HepG2 (cell line): ENCODE results near the gene ACAD8. TPM values are rescaled to one million over a fixed set of nuclear protein-coding genes. Genes with fewer than 3 reads are reported as not detected.

Source experiments
- ATF7 ChIP-seq, 2 experiments: fragments of 450-650 bp in 1 of 2; sonication (generic) in 1 of 2; formaldehyde crosslinking in 1 of 2; IDR thresholded peaks; 2 replicates each; pipeline versions ENCODE4 v1.4.0 to v1.6.1; 2016 to 2020; ENCODE audit warnings: antibody characterized with exemption in 1 of 2, mild to moderate bottlenecking in 1 of 2, missing genetic modification reagents in 1 of 2
- BHLHE40 ChIP-seq: IDR thresholded peaks from 2 replicates; pipeline ENCODE4 v1.6.1; 2011; ENCODE audit warnings: low read length, improper control_type of control experiment
- FOXA1 ChIP-seq, 2 experiments: fragments of 450-650 bp in 1 of 2; sonication (generic) in 1 of 2; formaldehyde crosslinking in 1 of 2; IDR thresholded peaks; 2 replicates each; pipeline versions ENCODE4 v1.4.0 to v1.6.1; 2016 to 2020; ENCODE audit warnings: missing genetic modification reagents in 1 of 2
- FOXJ3 ChIP-seq: sonication (generic); formaldehyde crosslinking; IDR thresholded peaks from 2 replicates; pipeline ENCODE4 v1.4.0; 2020; ENCODE audit warnings: missing genetic modification reagents, mild to moderate bottlenecking, borderline replicate concordance
- HHEX ChIP-seq: IDR thresholded peaks from 2 replicates; pipeline ENCODE4 v1.6.1; 2016; ENCODE audit warnings: control low read depth
- HNRNPLL ChIP-seq: fragments of 200-400 bp; formaldehyde crosslinking; IDR thresholded peaks from 2 replicates; pipeline ENCODE4 v1.6.1; 2017; ENCODE audit warnings: mild to moderate bottlenecking, low read depth, low read length; ENCODE audit not compliant: poor library complexity, severe bottlenecking
- IKZF1 ChIP-seq: fragments of 450-650 bp; IDR thresholded peaks from 2 replicates; pipeline ENCODE4 v1.7.1; 2016
- MBD4 ChIP-seq: IDR thresholded peaks from 2 replicates; pipeline ENCODE4 v1.6.1; 2012; ENCODE audit warnings: low read length, inconsistent platforms, borderline replicate concordance
- MIER3 ChIP-seq: IDR thresholded peaks from 2 replicates; pipeline ENCODE4 v1.6.1; 2016; ENCODE audit warnings: missing compliant biosample characterization, borderline replicate concordance
- MZF1 ChIP-seq: sonication (generic); formaldehyde crosslinking; IDR thresholded peaks from 2 replicates; pipeline ENCODE4 v1.8.1; 2023; ENCODE audit warnings: mild to moderate bottlenecking, missing genetic modification reagents, borderline replicate concordance
- POGZ ChIP-seq: sonication (generic); formaldehyde crosslinking; IDR thresholded peaks from 2 replicates; pipeline ENCODE4 v1.4.0; 2020; ENCODE audit warnings: mild to moderate bottlenecking, missing genetic modification reagents
- PRPF4 ChIP-seq: fragments of 200-400 bp; formaldehyde crosslinking; IDR thresholded peaks from 2 replicates; pipeline ENCODE4 v1.6.1; 2016; ENCODE audit warnings: low read length, low read depth; ENCODE audit not compliant: poor library complexity, severe bottlenecking
- RNF2 ChIP-seq: fragments of 450-650 bp; conservative IDR thresholded peaks from 2 replicates; pipeline ENCODE4 v1.6.1; 2016; ENCODE audit warnings: low read depth
- ZBTB20 ChIP-seq: sonication (generic); formaldehyde crosslinking; IDR thresholded peaks from 2 replicates; pipeline ENCODE4 v1.8.1; 2023; ENCODE audit warnings: missing genetic modification reagents, low read depth, mild to moderate bottlenecking, borderline replicate concordance
- ZKSCAN5 ChIP-seq: sonication (generic); formaldehyde crosslinking; IDR thresholded peaks from 2 replicates; pipeline ENCODE4 v1.5.1; 2020; ENCODE audit warnings: mild to moderate bottlenecking, missing genetic modification reagents
- ZNF331 ChIP-seq: sonication (generic); formaldehyde crosslinking; IDR thresholded peaks from 2 replicates; pipeline ENCODE4 v1.4.0; 2020; ENCODE audit warnings: missing genetic modification reagents
- ZNF350 ChIP-seq: sonication (generic); formaldehyde crosslinking; IDR thresholded peaks from 2 replicates; pipeline ENCODE4 v1.4.0; 2020; ENCODE audit warnings: mild to moderate bottlenecking, low read depth, missing genetic modification reagents, borderline replicate concordance
- ZNF430 ChIP-seq: sonication (generic); formaldehyde crosslinking; IDR thresholded peaks from 2 replicates; pipeline ENCODE4 v1.9.0; 2021; ENCODE audit warnings: mild to moderate bottlenecking, missing genetic modification reagents
- ZNF431 ChIP-seq: sonication (generic); formaldehyde crosslinking; IDR thresholded peaks from 2 replicates; pipeline ENCODE4 v1.9.0; 2022; ENCODE audit warnings: missing genetic modification reagents, low read depth, mild to moderate bottlenecking, borderline replicate concordance
- ZNF468 ChIP-seq: sonication (generic); formaldehyde crosslinking; IDR thresholded peaks from 2 replicates; pipeline ENCODE4 v1.8.0; 2022; ENCODE audit warnings: mild to moderate bottlenecking, moderate library complexity, missing genetic modification reagents
- ZNF549 ChIP-seq: sonication (generic); formaldehyde crosslinking; IDR thresholded peaks from 2 replicates; pipeline ENCODE4 v1.5.0; 2020; ENCODE audit warnings: missing genetic modification reagents
- ZNF598 ChIP-seq: sonication (generic); formaldehyde crosslinking; IDR thresholded peaks from 2 replicates; pipeline ENCODE4 v1.5.1; 2020; ENCODE audit warnings: mild to moderate bottlenecking, missing genetic modification reagents, borderline replicate concordance
- ZNF891 ChIP-seq: sonication (generic); formaldehyde crosslinking; IDR thresholded peaks from 2 replicates; pipeline ENCODE4 v1.5.0; 2020; ENCODE audit warnings: mild to moderate bottlenecking, missing genetic modification reagents
- polyA plus RNA-seq, 8 experiments: library from polyadenylated mRNA; depleted of rRNA in 3 of 8; stranded (reverse) in 7 of 8; unstranded in 1 of 8; fragments of >200 nt; fragmentation: Illumina TruSeq in 4 of 8; extraction: Trizol in 4 of 8; gene quantifications; 2 replicates each; pipeline versions ENCODE4 v1.2.1 to v1.2.3, GENCODE V29; 2011 to 2016; ENCODE audit warnings: low read depth in 4 of 8, missing spikeins in 1 of 8, mixed read lengths in 1 of 8; ENCODE audit not compliant: insufficient read depth in 1 of 8
- total RNA-seq, 5 experiments: library from RNA; depleted of rRNA; stranded (reverse); fragments of >200 nt; fragmentation: Illumina TruSeq; extraction: Trizol; gene quantifications; 2 replicates each; pipeline ENCODE4 v1.2.3, GENCODE V29; 2016; ENCODE audit warnings: low read depth in 1 of 5
- TF ChIP-seq, protein P1 (sequence below): sonication (generic); formaldehyde crosslinking; IDR thresholded peaks from 2 replicates; pipeline ENCODE4 v1.5.1; 2020; ENCODE audit warnings: missing genetic modification reagents, mild to moderate bottlenecking, borderline replicate concordance
- TF ChIP-seq, protein P2 (sequence below): IDR thresholded peaks from 2 replicates; pipeline ENCODE4 v1.6.1; 2016; ENCODE audit warnings: mild to moderate bottlenecking, missing biosample characterization, missing genetic modification reagents
- TF ChIP-seq, protein P3 (sequence below): sonication (generic); formaldehyde crosslinking; IDR thresholded peaks from 2 replicates; pipeline ENCODE4 v1.5.1; 2020; ENCODE audit warnings: mild to moderate bottlenecking, missing genetic modification reagents, borderline replicate concordance

ACAD8 gene
- total and polyA plus RNA-seq, 2 of the 13 experiments (the other 11 are each of a cell fraction or from before 2014, with no cell fraction given) = 13.5 to 20.3 TPM

DNA sequence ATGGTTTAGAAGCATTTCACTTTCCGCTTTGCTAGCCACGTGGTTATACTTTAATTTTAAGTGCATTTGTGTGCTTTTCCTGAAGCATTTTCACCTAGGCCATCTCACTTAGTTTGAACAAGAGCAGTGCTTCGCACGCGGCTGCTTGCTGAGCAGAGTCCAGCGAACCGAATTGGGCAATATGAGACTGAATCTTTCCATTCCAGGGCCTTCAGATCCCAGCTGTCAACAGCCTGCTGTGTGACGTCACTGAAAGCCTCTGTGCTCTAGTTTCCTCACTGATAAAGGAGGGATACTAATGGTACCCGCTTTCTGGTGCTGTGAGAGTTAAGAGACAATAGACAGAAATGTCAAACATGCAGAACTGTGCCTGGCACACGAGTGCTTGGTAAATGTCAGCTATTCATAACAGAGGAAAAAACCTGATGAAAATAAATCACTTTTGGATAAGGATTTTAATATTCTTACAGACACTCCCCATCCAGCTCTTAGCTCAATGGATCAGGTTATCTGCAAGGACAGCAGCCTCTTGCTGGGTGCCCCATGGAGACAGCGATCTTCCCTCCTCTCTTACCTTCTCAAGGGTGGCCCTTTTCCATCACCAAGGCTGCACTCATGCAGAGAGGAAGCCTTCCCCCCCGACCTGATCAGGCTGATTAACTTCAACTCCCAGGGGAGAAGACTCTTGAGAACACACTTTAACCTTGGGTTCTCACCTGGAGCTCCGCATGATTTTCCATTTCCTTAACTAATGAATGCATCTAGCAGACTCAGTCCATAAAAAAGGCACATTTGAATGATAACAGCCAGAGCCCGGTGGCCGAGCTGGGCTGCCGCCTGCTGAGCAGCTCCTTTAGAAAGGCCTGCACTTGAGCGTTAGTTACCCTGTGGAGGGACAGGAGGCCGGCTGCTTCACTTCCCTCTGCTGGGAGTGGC, 19.3 kb downstream of the ACAD8 start (continued):
- TF ChIP-seq HNRNPLL (no peak), FOXJ3 (CRISPR knock-in tag) (no peak), FOXA1 (IDR thresholded peaks at IDR 0.05) (no peak), FOXA1 (CRISPR knock-in tag; IDR thresholded peaks at IDR 0.05) (peak; percentile 75), ZNF350 (CRISPR knock-in tag) (0 out of 2 replicates have a peak, but pooled peaks have one; percentile 18), ZNF331 (CRISPR knock-in tag) (peak; percentile 95), MZF1 (CRISPR knock-in tag) (no peak), MIER3 (peak; percentile 56; the same call in 1 of the 2 replicates), POGZ (CRISPR knock-in tag) (no peak), ZNF549 (CRISPR knock-in tag) (no peak), IKZF1 (no peak), ZNF891 (CRISPR knock-in tag) (no peak; the same call in 1 of the 2 replicates), ZBTB20 (CRISPR knock-in tag) (peak; percentile 48; the same call in 1 of the 2 replicates), ZNF468 (CRISPR knock-in tag) (no peak), BHLHE40 (peak; percentile 81), ZNF598 (CRISPR knock-in tag) (no peak), ZKSCAN5 (CRISPR knock-in tag) (no peak), HHEX (peak; percentile 75; the same call in 1 of the 2 replicates), RNF2 (peak; percentile 78), ZNF431 (no peak), PRPF4 (no peak), ATF7 (IDR thresholded peaks at IDR 0.05) (peak; percentile 83), ATF7 (CRISPR knock-in tag; IDR thresholded peaks at IDR 0.05) (peak; percentile 86; the same call in 1 of the 2 replicates), ZNF430 (CRISPR knock-in tag) (peak; percentile 45; the same call in 1 of the 2 replicates), MBD4 (no peak)
- TF ChIP-seq, protein P1, sequence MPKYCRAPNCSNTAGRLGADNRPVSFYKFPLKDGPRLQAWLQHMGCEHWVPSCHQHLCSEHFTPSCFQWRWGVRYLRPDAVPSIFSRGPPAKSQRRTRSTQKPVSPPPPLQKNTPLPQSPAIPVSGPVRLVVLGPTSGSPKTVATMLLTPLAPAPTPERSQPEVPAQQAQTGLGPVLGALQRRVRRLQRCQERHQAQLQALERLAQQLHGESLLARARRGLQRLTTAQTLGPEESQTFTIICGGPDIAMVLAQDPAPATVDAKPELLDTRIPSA (CRISPR knock-in tag) = no peak
- TF ChIP-seq, protein P2, sequence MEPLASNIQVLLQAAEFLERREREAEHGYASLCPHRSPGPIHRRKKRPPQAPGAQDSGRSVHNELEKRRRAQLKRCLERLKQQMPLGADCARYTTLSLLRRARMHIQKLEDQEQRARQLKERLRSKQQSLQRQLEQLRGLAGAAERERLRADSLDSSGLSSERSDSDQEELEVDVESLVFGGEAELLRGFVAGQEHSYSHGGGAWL = 0 out of 2 replicates have a peak, but pooled peaks have one; percentile 49
- TF ChIP-seq, protein P3, sequence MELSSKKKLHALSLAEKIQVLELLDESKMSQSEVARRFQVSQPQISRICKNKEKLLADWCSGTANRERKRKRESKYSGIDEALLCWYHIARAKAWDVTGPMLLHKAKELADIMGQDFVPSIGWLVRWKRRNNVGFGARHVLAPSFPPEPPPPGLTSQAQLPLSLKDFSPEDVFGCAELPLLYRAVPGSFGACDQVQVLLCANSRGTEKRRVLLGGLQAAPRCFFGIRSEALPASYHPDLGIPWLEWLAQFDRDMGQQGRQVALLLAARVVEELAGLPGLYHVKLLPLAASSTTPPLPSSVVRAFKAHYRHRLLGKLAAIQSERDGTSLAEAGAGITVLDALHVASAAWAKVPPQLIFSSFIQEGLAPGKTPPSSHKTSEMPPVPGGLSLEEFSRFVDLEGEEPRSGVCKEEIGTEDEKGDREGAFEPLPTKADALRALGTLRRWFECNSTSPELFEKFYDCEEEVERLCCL (CRISPR knock-in tag) = no peak
